GM12892 (cell line): ENCODE measurements around the gene MFSD1.

Source experiments
- POLR2A ChIP-seq: IDR thresholded peaks from 2 replicates; pipeline ENCODE4 v1.6.1; 2011; ENCODE audit warnings: low read depth, low read length, control low read depth
- POLR2AphosphoS5 ChIP-seq: IDR thresholded peaks from 2 replicates; pipeline ENCODE4 v1.6.1; 2011; ENCODE audit warnings: low read depth, low read length, control low read depth
- TAF1 ChIP-seq: IDR thresholded peaks from 2 replicates; pipeline ENCODE4 v1.6.1; 2011; ENCODE audit warnings: low read depth, mild to moderate bottlenecking, control low read depth, low read length, borderline replicate concordance

DNA sequence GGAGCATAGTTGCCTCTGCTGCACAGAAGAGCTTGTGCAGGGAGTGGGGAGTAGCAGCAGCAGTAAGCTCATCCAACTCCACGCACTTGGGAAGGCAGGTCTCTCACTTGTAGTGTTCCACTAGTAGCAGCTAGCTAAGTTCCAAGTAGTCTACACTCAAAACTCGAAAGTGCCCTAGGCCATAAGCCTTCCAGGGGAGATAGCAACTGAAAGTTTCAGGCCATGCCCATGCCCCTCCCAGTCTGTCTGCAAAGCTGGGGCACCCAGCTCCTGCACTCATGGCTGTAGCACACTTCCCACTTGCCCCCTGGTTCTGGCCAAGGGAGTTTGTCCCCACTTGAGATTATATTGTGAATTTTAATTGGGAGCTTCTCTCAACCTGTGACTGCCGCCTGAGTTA, 57.5 kb downstream of the MFSD1 start:
- no peak for TF ChIP-seq POLR2A
- TF ChIP-seq POLR2AphosphoS5, result no peak
- no peak for TF ChIP-seq TAF1
